ENCODE measurements around the gene MTMR3.
A peak's percentile ranks its signal among the peaks of the same experiment; 100 is the strongest.
"Not testable (repeated sequence)": the region's sequence is repeated elsewhere in the genome, so short reads cannot be mapped to it uniquely, and the experiment has no call there.

Gene MTMR3

GRCh38 chr22:30031328-30031727, 148.4 kb downstream of the MTMR3 start:
- no peak for DNase-seq

- no peak for DNase-seq
These were observed 148.9 kb downstream of the MTMR3 start for GRCh38 chr22:30031764-30032455.

- no peak for DNase-seq
These were observed 150.2 kb downstream of the MTMR3 start for GRCh38 chr22:30033137-30033536.

GRCh38 chr22:30033901-30034300, 150.9 kb downstream of the MTMR3 start:
- DNase-seq: no peak

- peak; percentile 49 for DNase-seq
These were observed 153.7 kb downstream of the MTMR3 start for GRCh38 chr22:30036656-30037055.

- DNase-seq: peak; percentile 63
These were observed 155.2 kb downstream of the MTMR3 start for GRCh38 chr22:30038219-30038618.

- DNase-seq: no peak
These were observed 157.7 kb downstream of the MTMR3 start for GRCh38 chr22:30040499-30041260.

- no peak for DNase-seq
These were observed 158.5 kb downstream of the MTMR3 start for GRCh38 chr22:30041475-30041874.

GRCh38 chr22:30041881-30042280, 158.9 kb downstream of the MTMR3 start:
- DNase-seq: no peak

GRCh38 chr22:30043161-30043560, 160.2 kb downstream of the MTMR3 start:
- no peak for DNase-seq

GRCh38 chr22:30044369-30044768, 161.4 kb downstream of the MTMR3 start:
- peak; percentile 92 for DNase-seq

GRCh38 chr22:30044881-30045493, 162.0 kb downstream of the MTMR3 start:
- no peak for DNase-seq

GRCh38 chr22:30045494-30045887, 162.5 kb downstream of the MTMR3 start:
- DNase-seq: no peak

- no peak for DNase-seq
These were observed 163.1 kb downstream of the MTMR3 start for GRCh38 chr22:30045901-30046715.

- no peak for DNase-seq
These were observed 163.9 kb downstream of the MTMR3 start for GRCh38 chr22:30046716-30047363.

GRCh38 chr22:30047364-30047738, 164.4 kb downstream of the MTMR3 start:
- no peak for DNase-seq

GRCh38 chr22:30048681-30049080, 165.7 kb downstream of the MTMR3 start:
- no peak for DNase-seq

- no peak for DNase-seq
These were observed 171.2 kb downstream of the MTMR3 start for GRCh38 chr22:30054067-30054763.

GRCh38 chr22:30054764-30055069, 171.7 kb downstream of the MTMR3 start:
- no peak for DNase-seq

- DNase-seq: no peak
These were observed 173.0 kb downstream of the MTMR3 start for GRCh38 chr22:30056015-30056414.

GRCh38 chr22:30057375-30057774, 174.4 kb downstream of the MTMR3 start:
- no peak for DNase-seq

GRCh38 chr22:30059346-30060020, 176.5 kb downstream of the MTMR3 start:
- DNase-seq: not testable (repeated sequence)

All from fibroblast of skin of right biceps (primary cell).